BJ (cell line): ENCODE data around the gene OXCT2. TPM values are rescaled to one million over a fixed set of nuclear protein-coding genes. Genes with fewer than 3 reads are reported as not detected.

ENCODE experiments used
- CTCF ChIA-PET: fragments of 350-600 bp; formaldehyde crosslinking; extraction: SDS; loops from one replicate; lab custom pipeline; 2021; ENCODE audit warnings: antibody characterized with exemption, inconsistent platforms; lab: Yijun Ruan, JAX
- POLR2A ChIA-PET: fragments of 300-600 bp; sonication (Branson Sonifier 250); formaldehyde crosslinking; extraction: SDS; loops from one replicate; lab custom pipeline; 2021; ENCODE audit warnings: antibody characterized with exemption; lab: Charles Lee
- DNase-seq: peaks from one replicate; pipeline ENCODE4 v3.0.0-alpha.2; 2011; ENCODE audit warnings: low read depth
- H3K27me3 ChIP-seq: 2 replicates; pipeline ENCODE4 v1.6.0; 2011; ENCODE audit warnings: low read length; ENCODE audit not compliant: control insufficient read depth, insufficient read depth
- H3K36me3 ChIP-seq: 2 replicates; pipeline ENCODE4 v1.5.1; 2011; ENCODE audit warnings: low read length; ENCODE audit not compliant: control insufficient read depth, insufficient read depth
- H3K4me3 ChIP-seq: 2 replicates; pipeline ENCODE4 v1.5.1; 2011; ENCODE audit warnings: low read depth, mild to moderate bottlenecking, control low read depth, low read length
- CTCF ChIP-seq: IDR thresholded peaks from 2 replicates; pipeline ENCODE4 v1.5.1; 2011; ENCODE audit warnings: low read depth, mild to moderate bottlenecking, control low read depth, inconsistent platforms, low read length, moderate library complexity; ENCODE audit not compliant: insufficient read depth
- polyA plus RNA-seq: library from polyadenylated mRNA; depleted of rRNA; stranded (reverse); fragments of >200 nt; gene quantifications from 2 replicates; pipeline ENCODE4 v1.2.3, GENCODE V29; 2011

The OXCT2 gene
- polyA plus RNA-seq, 1 experiment = 1.2 TPM

GRCh38 chr1:39738622-39739366 is 32.4 kb downstream of the OXCT2 start, which contains the start of gene PPIE:
Gene PPIE (plus strand): TSS chr1:39738882. CDS start chr1:39738901, 19 bp downstream.
- no peak for TF ChIP-seq CTCF
- Histone ChIP-seq H3K4me3 (peak within 1 kb of the TSS; percentile 96), H3K36me3 (peaks cover 6% of the 10 kb centered on the region), H3K27me3 (peaks cover 3% of the 10 kb centered on the region)
- ChIA-PET CTCF (interaction anchor here (0.8 to 1.8 kb wide), 3 partner anchors 17 to 181 kb away, joined by 3 to 5 read pairs (median 3); no protein-coding TSS in a partner anchor), POLR2A (interaction anchor here (0.6 kb wide), 1 partner anchor 67 kb away, joined by 7 read pairs; no protein-coding TSS in a partner anchor)
- peak; percentile 37 for DNase-seq

GRCh38 chr1:39737546-39738169 is 33.5 kb downstream of the OXCT2 start:
- H3K27me3 ChIP-seq = peaks cover 5% of the 10 kb centered on the region
- H3K4me3 ChIP-seq = no peak overlapping the region
- ChIA-PET CTCF (interaction anchor here (0.8 to 1.8 kb wide), 3 partner anchors 63 to 182 kb away, joined by 3 to 5 read pairs (median 4); no protein-coding TSS in a partner anchor), POLR2A (no interaction called here)
- H3K36me3 ChIP-seq = peaks cover 3% of the 10 kb centered on the region
- TF ChIP-seq CTCF = no peak
- DNase-seq = no peak

- Histone ChIP-seq H3K4me3 (no peak overlapping the region), H3K36me3 (no peaks in the 10 kb centered on the region; the same call in 1 of the 2 replicates), H3K27me3 (peaks cover 7% of the 10 kb centered on the region)
- no peak for DNase-seq
- ChIA-PET POLR2A (no interaction called here), CTCF (interaction anchor here (1.4 kb wide), 1 partner anchor 16 kb away, joined by 3 read pairs; no protein-coding TSS in a partner anchor)
- TF ChIP-seq CTCF = no peak
These were observed 35.4 kb downstream of the OXCT2 start for GRCh38 chr1:39735731-39736130.

- no peak for DNase-seq
- POLR2A ChIA-PET = no interaction called here
- no peak for TF ChIP-seq CTCF
- Histone ChIP-seq H3K36me3 (no peaks in the 10 kb centered on the region), H3K4me3 (no peak overlapping the region), H3K27me3 (peaks cover 16% of the 10 kb centered on the region)
- CTCF ChIA-PET = no interaction called here
These were observed 38.0 kb downstream of the OXCT2 start for GRCh38 chr1:39733161-39733560.

GRCh38 chr1:39732730-39733129 is 38.4 kb downstream of the OXCT2 start:
- Histone ChIP-seq H3K27me3 (peaks cover 20% of the 10 kb centered on the region), H3K4me3 (no peak overlapping the region), H3K36me3 (no peaks in the 10 kb centered on the region)
- ChIA-PET POLR2A (no interaction called here), CTCF (no interaction called here)
- TF ChIP-seq CTCF = no peak
- no peak for DNase-seq
